Measurements from ENCODE around the gene APOBR. TPM values are rescaled to one million over a fixed set of nuclear protein-coding genes. Genes with fewer than 3 reads are reported as not detected.

APOBR gene
- total and polyA plus RNA-seq, 2 experiments from 2014 or later, result 0.13 to 0.22 TPM

DNA sequence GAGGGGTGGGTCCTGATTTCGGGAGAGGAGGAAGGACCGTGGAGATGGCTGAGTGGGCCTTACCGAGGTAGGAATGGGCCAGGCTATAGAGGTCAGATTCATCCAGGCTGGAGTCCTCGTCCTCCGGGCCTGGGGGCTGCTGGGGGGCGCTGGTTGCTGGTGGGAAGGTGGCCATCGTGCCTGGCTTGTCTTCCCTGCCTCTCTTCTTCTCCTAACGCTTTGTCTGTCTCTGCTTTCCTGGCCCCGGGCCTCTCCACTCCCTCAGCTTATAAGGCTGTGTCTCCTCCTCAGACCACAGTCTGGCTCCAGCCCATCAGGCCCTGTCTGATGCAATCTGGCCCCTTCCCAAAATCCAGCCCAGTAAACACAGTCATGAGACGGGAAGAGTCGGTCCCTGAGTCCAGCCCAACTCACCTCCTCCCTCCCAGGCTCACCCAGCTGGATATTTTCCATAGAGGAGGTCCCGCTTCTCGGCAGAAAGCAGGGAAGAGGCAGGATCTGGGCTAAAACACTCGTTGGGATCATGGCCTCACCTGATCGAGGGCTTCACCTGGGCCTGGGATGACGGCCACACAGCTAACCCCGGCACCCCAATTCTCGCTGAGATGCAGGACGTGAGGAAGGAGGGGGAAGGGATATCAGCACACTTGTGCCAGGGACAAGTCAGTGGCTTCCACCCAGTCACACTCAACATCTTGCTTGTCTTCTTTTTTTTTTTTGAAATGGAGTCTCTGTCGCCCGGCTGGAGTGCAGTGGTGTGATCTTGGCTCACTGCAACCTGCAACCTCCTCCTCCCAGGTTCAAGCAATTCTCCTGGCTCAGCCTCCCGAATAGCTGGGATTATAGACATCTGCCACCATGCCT is 44.5 kb downstream of the APOBR start, which contains the start of gene NUPR1:
Gene NUPR1, minus strand, starts transcription at position 242 of the 864 bp plus-strand sequence. Its CDS starts 67 bp downstream, at position 175.
- H3K36me3 ChIP-seq (replicated peaks; ENCODE audit: insufficient read depth, low read depth), result no peaks in the 10 kb centered on the region
- H4K20me1 ChIP-seq (ENCODE audit: insufficient read depth, poor library complexity, severe bottlenecking), result no peaks in the 10 kb centered on the region
- TF ChIP-seq EZH2phosphoT487 (IDR thresholded peaks at IDR 0.05; ENCODE audit: low read depth, severe bottlenecking, unreplicated experiment), result no peak
- no peaks in the 10 kb centered on the region for H3K9me2 ChIP-seq (replicated peaks; ENCODE audit: insufficient read depth)
- peak within 1 kb of the TSS; percentile 10 for H2AFZ ChIP-seq
- DNase-seq (ENCODE audit: low spot score), result peak; percentile 87
- peak within 1 kb of the TSS; percentile 89 for H3K27ac ChIP-seq
- H3K27me3 ChIP-seq, result no peaks in the 10 kb centered on the region
- H3K4me3 ChIP-seq, result no peak within 1 kb of the TSS
- WGBS (ENCODE audit: low lambda C conversion rate, missing lambda C conversion rate), result 65% methylated on average over 22 of the region's 22 CpGs
- peaks cover 13% of the 10 kb centered on the region for H3K4me1 ChIP-seq (ENCODE audit: insufficient read depth)
- H3K79me2 ChIP-seq, result peaks cover 9% of the 10 kb centered on the region
- no peaks in the 10 kb centered on the region for H3K9me3 ChIP-seq (ENCODE audit: low read depth)
- H3K4me2 ChIP-seq, result peak within 1 kb of the TSS; percentile 72

- Histone ChIP-seq H3K4me2 (no peak overlapping the region), H3K9me3 (ENCODE audit: low read depth) (no peaks in the 10 kb centered on the region), H3K36me3 (replicated peaks; ENCODE audit: insufficient read depth, low read depth) (no peaks in the 10 kb centered on the region), H3K27me3 (no peaks in the 10 kb centered on the region), H3K9me2 (replicated peaks; ENCODE audit: insufficient read depth) (no peaks in the 10 kb centered on the region), H4K20me1 (ENCODE audit: insufficient read depth, poor library complexity, severe bottlenecking) (no peaks in the 10 kb centered on the region), H3K79me2 (peaks cover 9% of the 10 kb centered on the region), H3K4me3 (no peak overlapping the region), H3K4me1 (ENCODE audit: insufficient read depth) (peaks cover 13% of the 10 kb centered on the region), H2AFZ (no peak overlapping the region), H3K27ac (no peak overlapping the region)
- TF ChIP-seq, protein P1, sequence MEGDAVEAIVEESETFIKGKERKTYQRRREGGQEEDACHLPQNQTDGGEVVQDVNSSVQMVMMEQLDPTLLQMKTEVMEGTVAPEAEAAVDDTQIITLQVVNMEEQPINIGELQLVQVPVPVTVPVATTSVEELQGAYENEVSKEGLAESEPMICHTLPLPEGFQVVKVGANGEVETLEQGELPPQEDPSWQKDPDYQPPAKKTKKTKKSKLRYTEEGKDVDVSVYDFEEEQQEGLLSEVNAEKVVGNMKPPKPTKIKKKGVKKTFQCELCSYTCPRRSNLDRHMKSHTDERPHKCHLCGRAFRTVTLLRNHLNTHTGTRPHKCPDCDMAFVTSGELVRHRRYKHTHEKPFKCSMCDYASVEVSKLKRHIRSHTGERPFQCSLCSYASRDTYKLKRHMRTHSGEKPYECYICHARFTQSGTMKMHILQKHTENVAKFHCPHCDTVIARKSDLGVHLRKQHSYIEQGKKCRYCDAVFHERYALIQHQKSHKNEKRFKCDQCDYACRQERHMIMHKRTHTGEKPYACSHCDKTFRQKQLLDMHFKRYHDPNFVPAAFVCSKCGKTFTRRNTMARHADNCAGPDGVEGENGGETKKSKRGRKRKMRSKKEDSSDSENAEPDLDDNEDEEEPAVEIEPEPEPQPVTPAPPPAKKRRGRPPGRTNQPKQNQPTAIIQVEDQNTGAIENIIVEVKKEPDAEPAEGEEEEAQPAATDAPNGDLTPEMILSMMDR (IDR thresholded peaks at IDR 0.05; ENCODE audit: poor library complexity), result no peak
- no peak for TF ChIP-seq EZH2 (IDR thresholded peaks at IDR 0.05; ENCODE audit: borderline replicate concordance)
- no peak for TF ChIP-seq EZH2phosphoT487 (IDR thresholded peaks at IDR 0.05; ENCODE audit: low read depth, severe bottlenecking, unreplicated experiment)
- no peak for DNase-seq (ENCODE audit: low spot score)
- WGBS (ENCODE audit: low lambda C conversion rate, missing lambda C conversion rate), result 95% methylated on average over 3 of the region's 3 CpGs
Measured at GRCh38 chr16:28540346-28540745, 45.9 kb downstream of the APOBR start.

DNA sequence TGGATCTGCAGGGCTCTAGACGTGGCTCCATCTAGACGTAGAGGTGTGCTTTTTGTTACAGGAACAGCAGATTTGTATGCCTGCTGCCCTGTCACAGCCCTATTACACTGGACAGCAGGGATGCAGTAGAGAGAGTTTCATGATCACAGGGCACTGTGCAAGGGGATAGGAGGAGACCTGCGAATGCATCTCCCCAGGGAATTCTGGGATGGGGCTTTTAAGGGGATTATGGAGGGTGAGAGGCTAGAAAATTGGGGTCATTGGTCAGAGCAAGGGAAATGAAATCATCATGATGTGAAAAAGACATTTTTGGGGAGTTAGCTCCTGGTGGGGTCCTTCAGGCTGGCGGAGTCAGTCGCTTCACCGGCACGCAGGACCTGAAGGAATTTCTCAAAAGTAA is 48.2 kb downstream of the APOBR start:
- TF ChIP-seq, protein P1 (IDR thresholded peaks at IDR 0.05; ENCODE audit: poor library complexity), result no peak
- no peak for TF ChIP-seq EZH2phosphoT487 (IDR thresholded peaks at IDR 0.05; ENCODE audit: low read depth, severe bottlenecking, unreplicated experiment)
- no peak for TF ChIP-seq EZH2 (IDR thresholded peaks at IDR 0.05; ENCODE audit: borderline replicate concordance)
- Histone ChIP-seq H3K9me3 (ENCODE audit: low read depth) (no peaks in the 10 kb centered on the region), H3K79me2 (peaks cover 9% of the 10 kb centered on the region), H3K4me3 (no peak overlapping the region), H4K20me1 (ENCODE audit: insufficient read depth, poor library complexity, severe bottlenecking) (no peaks in the 10 kb centered on the region), H3K9me2 (replicated peaks; ENCODE audit: insufficient read depth) (no peaks in the 10 kb centered on the region), H2AFZ (no peak overlapping the region), H3K4me2 (no peak overlapping the region), H3K27ac (no peak overlapping the region), H3K36me3 (replicated peaks; ENCODE audit: insufficient read depth, low read depth) (no peaks in the 10 kb centered on the region), H3K4me1 (ENCODE audit: insufficient read depth) (peaks cover 13% of the 10 kb centered on the region), H3K27me3 (no peaks in the 10 kb centered on the region)
- DNase-seq (ENCODE audit: low spot score), result no peak
- WGBS (ENCODE audit: low lambda C conversion rate, missing lambda C conversion rate), result 89% methylated on average over 7 of the region's 7 CpGs

DNA sequence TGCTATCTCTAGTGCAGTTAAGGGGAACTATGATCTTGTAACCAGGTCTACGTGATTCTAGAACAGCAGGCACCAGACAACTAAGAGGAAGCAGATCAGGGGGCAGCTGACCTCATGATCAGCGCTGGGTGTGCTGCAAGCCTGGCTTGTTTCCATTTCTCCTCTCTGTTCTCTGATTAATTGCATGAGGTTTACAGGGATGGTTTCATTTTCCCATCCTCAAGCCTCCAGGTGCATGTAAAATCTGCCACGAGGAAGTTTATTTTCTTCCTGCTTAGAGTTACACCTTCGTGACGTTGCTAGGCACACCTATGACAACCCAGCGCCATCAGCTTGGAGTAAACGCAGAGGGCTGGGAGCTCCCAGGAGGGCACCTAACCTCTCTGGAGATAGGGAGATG is 48.6 kb downstream of the APOBR start:
- Histone ChIP-seq H3K4me3 (no peak overlapping the region), H4K20me1 (ENCODE audit: insufficient read depth, poor library complexity, severe bottlenecking) (no peaks in the 10 kb centered on the region), H3K9me2 (replicated peaks; ENCODE audit: insufficient read depth) (no peaks in the 10 kb centered on the region), H3K4me1 (ENCODE audit: insufficient read depth) (peaks cover 9% of the 10 kb centered on the region), H2AFZ (no peak overlapping the region), H3K9me3 (ENCODE audit: low read depth) (no peaks in the 10 kb centered on the region), H3K27ac (no peak overlapping the region), H3K36me3 (replicated peaks; ENCODE audit: insufficient read depth, low read depth) (no peaks in the 10 kb centered on the region), H3K79me2 (peaks cover 5% of the 10 kb centered on the region), H3K4me2 (no peak overlapping the region), H3K27me3 (no peaks in the 10 kb centered on the region)
- no peak for DNase-seq (ENCODE audit: low spot score)
- WGBS (ENCODE audit: low lambda C conversion rate, missing lambda C conversion rate), result 79% methylated on average over 7 of the region's 7 CpGs
- TF ChIP-seq EZH2 (IDR thresholded peaks at IDR 0.05; ENCODE audit: borderline replicate concordance) (no peak), EZH2phosphoT487 (IDR thresholded peaks at IDR 0.05; ENCODE audit: low read depth, severe bottlenecking, unreplicated experiment) (no peak)
- TF ChIP-seq, protein P1 (IDR thresholded peaks at IDR 0.05; ENCODE audit: poor library complexity), result no peak
